K562 (cell line): ENCODE results near the gene ADARB2. TPM values are rescaled to one million over a fixed set of nuclear protein-coding genes. Genes with fewer than 3 reads are reported as not detected.
"Not testable (repeated sequence)": the region's sequence is repeated elsewhere in the genome, so short reads cannot be mapped to it uniquely, and the experiment has no call there.

Source experiments
- ATAC-seq: fragments of 200-7000 bp; cut with Tn5 transposase; 3 replicates; pipeline ENCODE4 v1.9.1; 2020; ENCODE audit warnings: moderate library complexity
- BruUV-seq: library from RNA; stranded (reverse); fragments of 400-500 nt; replicated peaks from 2 replicates; lab custom pipeline; 2021; lab: Mats Ljungman, UMichigan
- CTCF ChIA-PET: fragments of 300-600 bp; formaldehyde crosslinking; extraction: SDS; loops from one replicate; lab custom pipeline; 2021; ENCODE audit warnings: low intra/inter-chr PET ratio; lab: Yijun Ruan, JAX
- POLR2A ChIA-PET: fragments of 300-600, 350-650 bp; sonication (Branson Sonifier 250); formaldehyde crosslinking; extraction: SDS; loops from one replicate; lab custom pipeline; 2021; ENCODE audit warnings: antibody characterized with exemption, inconsistent platforms; lab: Yijun Ruan, JAX
- DNase-seq, 4 experiments: peaks; one replicate each; pipeline versions ENCODE4 v3.0.0 to v3.0.0-alpha.2; 2011 to 2018; ENCODE audit warnings: low spot score in 3 of 4, mixed read lengths in 3 of 4; ENCODE audit errors: extremely low read depth in 1 of 4
- FAIRE-seq: peaks from 2 replicates; lab custom pipeline; 2011; peaks lifted over from hg19 to GRCh38; lab: Jason Lieb, UNC
- H2AFZ ChIP-seq: 2 replicates; pipeline ENCODE4 v1.6.0; 2011; ENCODE audit warnings: low read depth, low read length, control low read depth, inconsistent platforms
- H3K27ac ChIP-seq: fragments of 200-600 bp; 3 replicates; pipeline ENCODE4 v1.8.0; 2011; ENCODE audit warnings: low read depth, mild to moderate bottlenecking, control low read depth, inconsistent platforms, low read length, moderate library complexity, mixed read lengths; ENCODE audit errors: extremely low read depth
- H3K27me3 ChIP-seq, 2 experiments: fragments of 300-600 bp in 1 of 2; 2 replicates in 1 of 2; 3 replicates in 1 of 2; pipeline versions ENCODE4 v1.6.0 to v1.8.0; 2011; ENCODE audit warnings: inconsistent platforms in 2 of 2, low read length in 2 of 2, mild to moderate bottlenecking in 1 of 2, mixed read lengths in 1 of 2, moderate library complexity in 1 of 2; ENCODE audit not compliant: control insufficient read depth in 2 of 2, insufficient read depth in 2 of 2
- H3K36me3 ChIP-seq: fragments of 300-600 bp; 3 replicates; pipeline ENCODE4 v1.8.0; 2011; ENCODE audit warnings: mild to moderate bottlenecking, low read length, inconsistent platforms; ENCODE audit not compliant: control insufficient read depth, insufficient read depth
- H3K4me1 ChIP-seq, 2 experiments: fragments of 200-600 bp in 1 of 2; replicated peaks in 1 of 2; 2 replicates in 1 of 2; 3 replicates in 1 of 2; pipeline versions ENCODE4 v1.5.1 to v1.8.0; 2011; ENCODE audit warnings: inconsistent platforms in 2 of 2, low read length in 2 of 2, mild to moderate bottlenecking in 1 of 2, mixed read lengths in 1 of 2, moderate library complexity in 1 of 2; ENCODE audit not compliant: control insufficient read depth in 2 of 2, insufficient read depth in 2 of 2
- H3K4me2 ChIP-seq: 2 replicates; pipeline ENCODE4 v1.6.1; 2011; ENCODE audit warnings: low read length, control low read depth, inconsistent platforms, mixed read lengths; ENCODE audit not compliant: insufficient read depth
- H3K4me3 ChIP-seq: fragments of 200-600 bp; sonication (generic), shearing (Covaris generic); 2 replicates; pipeline ENCODE4 v1.5.1; 2016; ENCODE audit warnings: control low read depth, inconsistent platforms
- H3K79me2 ChIP-seq: fragments of 200-600 bp; 3 replicates; pipeline ENCODE4 v1.8.0; 2011; ENCODE audit warnings: low read length, inconsistent platforms; ENCODE audit not compliant: control insufficient read depth, insufficient read depth
- H3K9ac ChIP-seq, 2 experiments: 2 replicates each; pipeline versions ENCODE4 v1.6.0 to v1.6.1; 2011; ENCODE audit warnings: low read depth in 2 of 2, low read length in 2 of 2, control low read depth in 1 of 2, inconsistent platforms in 1 of 2, mild to moderate bottlenecking in 1 of 2, mixed read lengths in 1 of 2; ENCODE audit not compliant: insufficient read depth in 1 of 2
- H3K9me1 ChIP-seq: one replicate; pipeline ENCODE4 v1.6.0; 2011; ENCODE audit warnings: inconsistent platforms, mild to moderate bottlenecking, low read length, moderate library complexity; ENCODE audit not compliant: control insufficient read depth, insufficient read depth
- H3K9me3 ChIP-seq: replicated peaks from 2 replicates; pipeline ENCODE4 v1.5.1; 2011; ENCODE audit warnings: low read depth, low read length, inconsistent platforms; ENCODE audit not compliant: control insufficient read depth, insufficient read depth
- H4K20me1 ChIP-seq: replicated peaks from 2 replicates; pipeline ENCODE4 v1.6.1; 2011; ENCODE audit warnings: low read length, inconsistent platforms, mixed read lengths; ENCODE audit not compliant: control insufficient read depth, insufficient read depth
- FOXK1 ChIP-seq: sonication (generic); formaldehyde crosslinking; IDR thresholded peaks from 2 replicates; pipeline ENCODE4 v1.8.0; 2022; ENCODE audit warnings: missing genetic modification reagents, mild to moderate bottlenecking, borderline replicate concordance
- MBD2 ChIP-seq: sonication (generic); IDR thresholded peaks from 2 replicates; pipeline ENCODE4 v1.6.1; 2016; ENCODE audit warnings: low read depth, borderline replicate concordance
- MCM2 ChIP-seq: fragments of 450-650 bp; IDR thresholded peaks from 2 replicates; pipeline ENCODE4 v1.6.1; 2017; ENCODE audit warnings: low read depth, mild to moderate bottlenecking
- NFIC ChIP-seq: fragments of 450-650 bp; IDR thresholded peaks from 2 replicates; pipeline ENCODE4 v1.6.1; 2017; ENCODE audit warnings: mild to moderate bottlenecking, inconsistent platforms
- NRF1 ChIP-seq, 2 experiments: fragments of 450-650 bp; IDR thresholded peaks in 1 of 2; conservative IDR thresholded peaks in 1 of 2; 2 replicates each; pipeline ENCODE4 v1.6.1; 2014; ENCODE audit warnings: mild to moderate bottlenecking in 2 of 2
- SMAD2 ChIP-seq: fragments of 150-350 bp; IDR thresholded peaks from 2 replicates; pipeline ENCODE4 v1.6.1; 2014; ENCODE audit warnings: low read depth, mild to moderate bottlenecking, low read length
- WGBS: fragments of 100-300 bp; shearing (Covaris generic); methylation state at CpG from one replicate; pipeline ENCODE4 v1.1.6; 2016; ENCODE audit warnings: low coverage, mixed read lengths; ENCODE audit not compliant: insufficient coverage; ENCODE audit errors: missing lambda C conversion rate; 5-methylcytosine and 5-hydroxymethylcytosine counted together
- in situ Hi-C: fragments of 300-500 bp; cut with MboI; formaldehyde crosslinking; loops from 4 replicates; pipeline ENCODE4 v1.15.0; 2018; ENCODE audit warnings: inconsistent platforms, mixed read lengths
- intact Hi-C: fragments of 100-400 bp; cut with micrococcal nuclease; formaldehyde crosslinking; loops from 2 replicates; pipeline ENCODE4 v1.14.2; 2022
- polyA plus RNA-seq, 8 experiments: library from polyadenylated mRNA; depleted of rRNA in 4 of 8; stranded (reverse) in 5 of 8; unstranded in 3 of 8; fragments of >200 nt; fragmentation: Nextera tagmentation in 2 of 8; fragmentation: Illumina TruSeq in 1 of 8; extraction: Ambion mirVana in 2 of 8; extraction: Trizol in 1 of 8; gene quantifications; 2 replicates each; pipeline versions ENCODE4 v1.2.1 to v1.2.3, GENCODE V29; 2011 to 2014; ENCODE audit warnings: inconsistent platforms in 1 of 8, missing spikeins in 1 of 8
- total RNA-seq, 7 experiments: library from RNA; depleted of rRNA in 6 of 7; stranded (reverse); fragments of >200 nt in 6 of 7; fragmentation: Illumina TruSeq in 2 of 7; extraction: Trizol in 2 of 7; gene quantifications; 2 replicates each; pipeline versions ENCODE4 v1.2.1 to v1.2.3, GENCODE V29; 2011 to 2021; ENCODE audit warnings: low replicate concordance in 1 of 7
- TF ChIP-seq, protein P1 (sequence below): fragments of 450-650 bp; IDR thresholded peaks from 2 replicates; pipeline ENCODE4 v1.6.1; 2016; ENCODE audit warnings: missing biosample characterization, missing genetic modification characterization

Gene ADARB2
- total and polyA plus RNA-seq, 9 of the 15 experiments (the other 6 are each of a cell fraction or from before 2014, with no cell fraction given): not detected

DNA sequence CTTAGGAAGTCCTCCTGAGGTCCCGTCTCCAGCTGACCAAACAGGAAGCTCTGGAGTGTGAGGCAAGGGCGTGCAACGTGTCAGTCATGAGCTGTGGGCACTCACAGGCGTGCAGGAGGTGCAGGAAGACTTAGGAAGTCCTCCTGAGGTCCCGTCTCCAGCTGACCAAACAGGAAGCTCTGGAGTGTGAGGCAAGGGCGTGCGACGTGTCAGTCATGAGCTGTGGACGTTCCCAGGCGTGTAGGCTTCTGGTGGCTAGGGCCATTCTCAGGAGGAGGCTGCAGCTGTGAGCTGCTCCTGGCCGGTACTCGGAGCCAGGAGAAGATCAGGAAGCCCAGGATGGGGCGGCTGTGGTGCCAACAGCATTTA is 489.1 kb downstream of the ADARB2 start:
- H3K9me3 ChIP-seq, H4K20me1 ChIP-seq, ATAC-seq, H3K9me1 ChIP-seq, H3K4me3 ChIP-seq, H3K4me2 ChIP-seq, H3K27ac ChIP-seq, H3K79me2 ChIP-seq, H3K36me3 ChIP-seq, CTCF ChIA-PET, H2AFZ ChIP-seq, in situ Hi-C loops, DNase-seq, FAIRE-seq, H3K9ac ChIP-seq, intact Hi-C loops, H3K4me1 ChIP-seq, BruUV-seq, POLR2A ChIA-PET: not testable (repeated sequence)
- 2% methylated on average over 10 of the region's 13 CpGs for WGBS
- peaks cover 15 to 29% of the 10 kb centered on the region in 2 experiments; a peak in 4 of 5 replicates for H3K27me3 ChIP-seq

DNA sequence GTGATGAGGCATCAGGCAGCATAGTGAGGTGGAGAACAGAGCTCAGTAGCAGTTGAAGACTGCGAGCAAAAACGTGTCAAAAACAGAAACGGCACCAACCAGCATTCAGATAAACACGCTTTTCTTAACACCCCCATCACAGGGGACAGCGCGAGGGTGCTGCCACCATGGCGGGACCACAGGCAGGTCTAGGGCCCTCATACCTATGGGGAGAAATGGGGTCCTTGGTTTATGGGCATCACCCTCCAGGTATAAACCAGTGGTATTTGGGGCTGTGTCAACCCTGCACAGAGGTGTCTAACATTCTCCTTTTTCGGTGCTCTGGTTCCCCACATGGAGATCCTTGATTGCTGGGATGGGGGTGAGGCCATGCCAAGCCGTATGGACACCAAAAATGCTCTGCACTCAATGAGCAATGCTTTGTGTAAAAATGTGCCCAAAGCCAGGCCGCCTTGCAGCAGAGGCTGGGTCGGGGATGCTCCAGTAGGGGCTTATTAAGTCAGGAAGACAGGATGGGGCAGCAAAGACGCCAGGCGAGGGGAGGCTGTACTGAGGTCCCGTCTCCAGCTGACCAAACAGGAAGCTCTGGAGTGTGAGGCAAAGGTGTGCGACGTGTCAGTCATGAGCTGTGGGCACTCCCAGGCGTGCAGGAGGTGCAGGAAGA is 489.6 kb downstream of the ADARB2 start:
- no peaks in the 10 kb centered on the region for H3K9me3 ChIP-seq
- no peak overlapping the region for H3K27ac ChIP-seq
- no peak overlapping the region for H3K4me3 ChIP-seq
- ChIA-PET POLR2A (interaction anchor here (0.6 kb wide), 1 partner anchor 474 kb away, joined by 3 read pairs; no protein-coding TSS in a partner anchor), CTCF (no interaction called here)
- H3K9ac ChIP-seq: no peak overlapping the region
- no peaks in the 10 kb centered on the region for H3K79me2 ChIP-seq
- peaks cover 11% of the 10 kb centered on the region for H4K20me1 ChIP-seq
- H3K27me3 ChIP-seq: peaks cover 18 to 34% of the 10 kb centered on the region in 2 experiments; a peak in 4 of 5 replicates
- no peak overlapping the region for H2AFZ ChIP-seq
- H3K36me3 ChIP-seq: no peaks in the 10 kb centered on the region
- no peak overlapping the region for H3K4me2 ChIP-seq
- under 1% methylated on average over 17 of the region's 17 CpGs for WGBS
- peaks cover 0 to 9% of the 10 kb centered on the region in 2 experiments; a peak in 3 of 5 replicates for H3K4me1 ChIP-seq
- H3K9me1 ChIP-seq: no peaks in the 10 kb centered on the region
- ATAC-seq (no peak), FAIRE-seq (no peak), DNase-seq (no peak)
- intact Hi-C loops: no loop called here
- TF ChIP-seq SMAD2 (no peak), MCM2 (no peak), FOXK1 (CRISPR knock-in tag) (no peak), MBD2 (no peak), NRF1 (conservative IDR thresholded peaks at IDR 0.05 in 1 of 2, IDR thresholded peaks at IDR 0.05 in 1 of 2) (no peak), NFIC (no peak)
- TF ChIP-seq, protein P1, sequence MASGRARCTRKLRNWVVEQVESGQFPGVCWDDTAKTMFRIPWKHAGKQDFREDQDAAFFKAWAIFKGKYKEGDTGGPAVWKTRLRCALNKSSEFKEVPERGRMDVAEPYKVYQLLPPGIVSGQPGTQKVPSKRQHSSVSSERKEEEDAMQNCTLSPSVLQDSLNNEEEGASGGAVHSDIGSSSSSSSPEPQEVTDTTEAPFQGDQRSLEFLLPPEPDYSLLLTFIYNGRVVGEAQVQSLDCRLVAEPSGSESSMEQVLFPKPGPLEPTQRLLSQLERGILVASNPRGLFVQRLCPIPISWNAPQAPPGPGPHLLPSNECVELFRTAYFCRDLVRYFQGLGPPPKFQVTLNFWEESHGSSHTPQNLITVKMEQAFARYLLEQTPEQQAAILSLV (tag): no peak
- in situ Hi-C loops: no loop called here
- no TSS peak for BruUV-seq
